GM18907 (cell line): ENCODE measurements around the gene RPS16.

Experiments used
- ATAC-seq: cut with Tn5 transposase; IDR thresholded peaks from one replicate; pipeline ENCODE4 v1.9.1; 2021; ENCODE audit warnings: mild to moderate bottlenecking, moderate library complexity; ENCODE audit not compliant: unreplicated experiment

Gene RPS16

GRCh38 chr19:39423258-39424086 is 12.3 kb downstream of the RPS16 start:
- ATAC-seq, result no peak

- no peak for ATAC-seq
Measured at GRCh38 chr19:39422020-39422419, 13.7 kb downstream of the RPS16 start.

GRCh38 chr19:39420769-39421168 is 15.0 kb downstream of the RPS16 start:
- ATAC-seq, result no peak

- ATAC-seq, result no peak
Measured at GRCh38 chr19:39419003-39419402, 16.7 kb downstream of the RPS16 start.

- no peak for ATAC-seq
Measured at GRCh38 chr19:39417463-39418181, 18.1 kb downstream of the RPS16 start.

- no peak for ATAC-seq
Measured at GRCh38 chr19:39416152-39417120, 19.3 kb downstream of the RPS16 start.

- ATAC-seq, result no peak
Measured at GRCh38 chr19:39415111-39416046, 20.4 kb downstream of the RPS16 start.

- no peak for ATAC-seq
Measured at GRCh38 chr19:39413911-39414608, 21.7 kb downstream of the RPS16 start.

- ATAC-seq, result no peak
Measured at GRCh38 chr19:39413272-39413910, 22.4 kb downstream of the RPS16 start.

GRCh38 chr19:39412867-39413271 is 22.9 kb downstream of the RPS16 start:
- ATAC-seq, result no peak

- ATAC-seq, result peak; percentile 66
Measured at GRCh38 chr19:39412100-39412866, 23.5 kb downstream of the RPS16 start, which contains the start of gene PLEKHG2. Gene PLEKHG2 (plus strand): TSS chr19:39412669. CDS start chr19:39414087, 1,418 bp downstream.

GRCh38 chr19:39411832-39412099 is 24.0 kb downstream of the RPS16 start:
- peak; percentile 28 for ATAC-seq

GRCh38 chr19:39411081-39411831 is 24.5 kb downstream of the RPS16 start:
- no peak for ATAC-seq

GRCh38 chr19:39410831-39411080 is 25.0 kb downstream of the RPS16 start:
- ATAC-seq, result no peak

GRCh38 chr19:39410017-39410830 is 25.5 kb downstream of the RPS16 start:
- ATAC-seq, result peak; percentile 20

GRCh38 chr19:39409208-39410016 is 26.3 kb downstream of the RPS16 start:
- no peak for ATAC-seq
